ENCODE results near the gene BSN. TPM values are rescaled to one million over a fixed set of nuclear protein-coding genes. Genes with fewer than 3 reads are reported as not detected.

BSN gene
- total RNA-seq, 1 experiment from 2014 or later = 0.92 TPM

GRCh38 chr3:49713336-49714105, 159.2 kb downstream of the BSN start:
- BruUV-seq (replicated peaks) = no TSS peak
- Mint-ChIP-seq H3K4me1 (ENCODE audit: low read depth, unreplicated experiment) (peaks cover 3% of the 10 kb centered on the region), H3K9me3 (ENCODE audit: low read depth, unreplicated experiment) (peaks cover 1% of the 10 kb centered on the region), H3K36me3 (ENCODE audit: insufficient read depth, unreplicated experiment) (peaks cover 29% of the 10 kb centered on the region), H3K4me3 (ENCODE audit: low read depth, unreplicated experiment) (no peak overlapping the region), H3K27ac (ENCODE audit: unreplicated experiment) (no peak overlapping the region), H3K27me3 (ENCODE audit: unreplicated experiment) (no peaks in the 10 kb centered on the region)
- no peak for TF ChIP-seq CTCF (IDR thresholded peaks at IDR 0.05; ENCODE audit: unreplicated experiment)
- DNase-seq = no peak
- intact Hi-C loops (cut with micrococcal nuclease; ENCODE audit: unreplicated experiment) = no loop called here
- CTCF ChIA-PET = no interaction called here

- DNase-seq = no peak
- Mint-ChIP-seq H3K36me3 (ENCODE audit: insufficient read depth, unreplicated experiment) (peaks cover 41% of the 10 kb centered on the region), H3K4me1 (ENCODE audit: low read depth, unreplicated experiment) (peaks cover 10% of the 10 kb centered on the region), H3K4me3 (ENCODE audit: low read depth, unreplicated experiment) (no peak overlapping the region), H3K27me3 (ENCODE audit: unreplicated experiment) (no peaks in the 10 kb centered on the region), H3K27ac (ENCODE audit: unreplicated experiment) (no peak overlapping the region), H3K9me3 (ENCODE audit: low read depth, unreplicated experiment) (peaks cover 2% of the 10 kb centered on the region)
- BruUV-seq (replicated peaks) = no TSS peak
- CTCF ChIA-PET = no interaction called here
- intact Hi-C loops (cut with micrococcal nuclease; ENCODE audit: unreplicated experiment) = no loop called here
- TF ChIP-seq CTCF (IDR thresholded peaks at IDR 0.05; ENCODE audit: unreplicated experiment) = no peak
Observed at GRCh38 chr3:49714728-49715550, 160.7 kb downstream of the BSN start.

- Mint-ChIP-seq H3K27ac (ENCODE audit: unreplicated experiment) (no peak overlapping the region), H3K9me3 (ENCODE audit: low read depth, unreplicated experiment) (peaks cover 2% of the 10 kb centered on the region), H3K4me3 (ENCODE audit: low read depth, unreplicated experiment) (no peak overlapping the region)
Observed at GRCh38 chr3:49715611-49716121, 161.4 kb downstream of the BSN start.

More at GRCh38 chr3:49715611-49716121, 161.4 kb downstream of the BSN start:
- no TSS peak for BruUV-seq (replicated peaks)
- H3K36me3 Mint-ChIP-seq (ENCODE audit: insufficient read depth, unreplicated experiment) = peaks cover 48% of the 10 kb centered on the region
- no peaks in the 10 kb centered on the region for H3K27me3 Mint-ChIP-seq (ENCODE audit: unreplicated experiment)
- no peak for DNase-seq
- CTCF ChIA-PET = no interaction called here
- H3K4me1 Mint-ChIP-seq (ENCODE audit: low read depth, unreplicated experiment) = peaks cover 10% of the 10 kb centered on the region
- TF ChIP-seq CTCF (IDR thresholded peaks at IDR 0.05; ENCODE audit: unreplicated experiment) = no peak
- intact Hi-C loops (cut with micrococcal nuclease; ENCODE audit: unreplicated experiment) = no loop called here
